ACC112 (cell line): ENCODE measurements around the gene KIF20B.

Experiments
- H2AFZ ChIP-seq: fragments of 200-600 bp; sonication (generic); one replicate; pipeline ENCODE4 v1.6.0; 2017; ENCODE audit warnings: antibody characterized with exemption, low read length; ENCODE audit not compliant: unreplicated experiment
- H3K27ac ChIP-seq: fragments of 200-600 bp; sonication (generic); 2 replicates; pipeline ENCODE4 v1.5.1; 2014; ENCODE audit warnings: low read depth, mild to moderate bottlenecking, antibody characterized with exemption, low read length, moderate library complexity
- H3K27me3 ChIP-seq: fragments of 200-600 bp; sonication (generic); 2 replicates; pipeline ENCODE4 v1.6.1; 2014; ENCODE audit warnings: mild to moderate bottlenecking, antibody characterized with exemption, low read length, moderate library complexity, mixed read lengths; ENCODE audit not compliant: insufficient read depth
- H3K36me3 ChIP-seq: fragments of 200-600 bp; sonication (generic); 2 replicates; pipeline ENCODE4 v1.6.1; 2016; ENCODE audit warnings: mild to moderate bottlenecking, antibody characterized with exemption, low read length, moderate library complexity, mixed read lengths; ENCODE audit not compliant: insufficient read depth
- H3K4me1 ChIP-seq: fragments of 200-600 bp; sonication (generic); one replicate; pipeline ENCODE4 v1.6.1; 2016; ENCODE audit warnings: low read length, mixed read lengths; ENCODE audit not compliant: insufficient read depth, unreplicated experiment, control insufficient read depth
- H3K4me3 ChIP-seq: fragments of 200-600 bp; sonication (generic); 2 replicates; pipeline ENCODE4 v1.5.1; 2014; ENCODE audit warnings: mild to moderate bottlenecking, low read depth, low read length
- H3K79me2 ChIP-seq: fragments of 200-600 bp; sonication (generic); one replicate; pipeline ENCODE4 v1.6.0; 2016; ENCODE audit warnings: low read length; ENCODE audit not compliant: control insufficient read depth, unreplicated experiment, insufficient read depth

KIF20B gene

DNA sequence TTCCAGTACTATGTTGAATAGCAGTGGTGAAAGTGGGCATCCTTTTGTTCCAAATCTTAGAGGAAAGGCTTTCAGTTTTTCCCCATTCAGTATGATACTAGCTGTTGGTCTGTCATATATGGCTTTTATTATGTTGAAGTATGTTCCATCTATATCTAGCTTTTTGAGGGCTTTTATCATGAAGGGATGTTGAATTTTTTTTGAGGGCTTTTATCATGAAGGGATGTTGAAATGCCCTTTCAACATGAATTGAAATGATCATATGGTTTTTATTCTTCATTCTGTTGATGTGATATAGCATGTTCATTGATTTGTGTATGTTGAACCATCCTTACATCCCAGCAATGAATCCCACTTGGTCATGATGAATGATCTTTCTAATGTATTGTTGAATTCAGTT lies 75.3 kb downstream of the KIF20B start:
- Histone ChIP-seq H3K4me3 (no peak overlapping the region), H3K27ac (no peak overlapping the region), H2AFZ (no peak overlapping the region), H3K36me3 (peaks cover 41% of the 10 kb centered on the region), H3K4me1 (peaks cover 8% of the 10 kb centered on the region), H3K27me3 (no peaks in the 10 kb centered on the region), H3K79me2 (no peaks in the 10 kb centered on the region)

DNA sequence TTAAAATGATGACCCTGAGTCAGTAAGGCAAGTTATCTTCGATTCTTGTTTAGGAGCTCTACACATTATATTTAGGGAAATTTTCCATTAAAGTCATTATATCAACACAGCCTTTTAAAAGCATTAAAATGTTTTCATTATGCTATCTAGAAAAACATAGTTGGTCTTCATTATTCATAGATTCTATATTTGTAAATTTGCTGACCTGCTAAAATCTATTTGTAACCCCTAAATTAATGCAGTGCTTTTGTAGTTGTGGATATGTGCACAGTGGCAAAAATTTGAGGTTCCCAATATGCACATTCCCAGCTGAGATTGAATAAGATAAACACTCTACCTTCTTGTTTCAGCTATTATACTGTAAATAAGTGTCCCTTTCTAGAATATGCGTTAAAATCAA lies 81.1 kb downstream of the KIF20B start:
- no peaks in the 10 kb centered on the region for H3K79me2 ChIP-seq
- peaks cover 12% of the 10 kb centered on the region; the same call in 1 of the 2 replicates for H3K36me3 ChIP-seq
- H3K27ac ChIP-seq, result no peak overlapping the region
- H3K4me1 ChIP-seq, result peaks cover 20% of the 10 kb centered on the region
- H3K4me3 ChIP-seq, result no peak overlapping the region
- H2AFZ ChIP-seq, result no peak overlapping the region
- no peaks in the 10 kb centered on the region for H3K27me3 ChIP-seq

DNA sequence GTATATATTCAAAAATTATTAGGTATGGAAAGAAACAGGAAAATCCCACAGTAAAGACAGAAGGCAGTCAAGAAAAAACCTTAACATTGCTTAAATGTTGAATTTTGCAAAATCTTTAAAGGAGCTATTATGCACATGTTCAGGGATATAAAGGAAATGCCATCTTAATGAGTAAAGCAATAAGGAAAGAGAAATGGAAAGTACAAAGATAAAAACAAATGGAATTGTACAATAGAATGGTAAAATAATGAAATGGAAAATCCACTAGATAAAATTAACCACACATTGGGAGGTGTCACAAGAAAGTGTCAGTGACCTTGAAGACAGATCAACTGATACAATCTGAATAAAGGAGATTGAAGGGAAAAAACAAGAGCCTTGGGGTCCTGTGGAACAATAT lies 82.0 kb downstream of the KIF20B start:
- Histone ChIP-seq H3K79me2 (no peaks in the 10 kb centered on the region), H3K36me3 (peaks cover 11% of the 10 kb centered on the region; the same call in 1 of the 2 replicates), H3K27ac (peak overlapping the region; percentile 32), H3K4me3 (no peak overlapping the region), H3K27me3 (no peaks in the 10 kb centered on the region), H3K4me1 (peaks cover 20% of the 10 kb centered on the region), H2AFZ (no peak overlapping the region)

DNA sequence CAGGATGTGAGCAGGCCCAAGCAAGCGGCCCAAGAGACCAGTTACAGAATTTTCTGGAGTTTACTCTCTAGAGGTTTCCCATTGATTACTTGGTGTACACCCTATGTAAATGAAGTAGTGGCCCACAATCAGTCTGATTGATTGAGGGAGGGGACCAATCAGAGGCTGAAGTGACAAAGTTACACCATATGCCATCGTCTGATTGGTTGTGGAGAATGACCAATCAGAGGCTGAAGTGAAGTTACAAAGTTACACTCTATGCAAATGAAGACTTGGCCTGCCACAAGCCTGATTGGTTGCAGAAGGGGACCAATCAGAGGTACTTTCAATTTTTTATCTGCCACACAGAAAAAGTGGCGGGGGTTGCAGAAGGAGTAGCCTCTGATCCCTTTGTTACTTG lies 83.7 kb downstream of the KIF20B start:
- Histone ChIP-seq H3K27ac (no peak overlapping the region), H3K27me3 (no peaks in the 10 kb centered on the region), H3K4me3 (no peak overlapping the region), H3K36me3 (peaks cover 7% of the 10 kb centered on the region; the same call in 1 of the 2 replicates), H3K4me1 (peaks cover 20% of the 10 kb centered on the region), H3K79me2 (no peaks in the 10 kb centered on the region), H2AFZ (no peak overlapping the region)

DNA sequence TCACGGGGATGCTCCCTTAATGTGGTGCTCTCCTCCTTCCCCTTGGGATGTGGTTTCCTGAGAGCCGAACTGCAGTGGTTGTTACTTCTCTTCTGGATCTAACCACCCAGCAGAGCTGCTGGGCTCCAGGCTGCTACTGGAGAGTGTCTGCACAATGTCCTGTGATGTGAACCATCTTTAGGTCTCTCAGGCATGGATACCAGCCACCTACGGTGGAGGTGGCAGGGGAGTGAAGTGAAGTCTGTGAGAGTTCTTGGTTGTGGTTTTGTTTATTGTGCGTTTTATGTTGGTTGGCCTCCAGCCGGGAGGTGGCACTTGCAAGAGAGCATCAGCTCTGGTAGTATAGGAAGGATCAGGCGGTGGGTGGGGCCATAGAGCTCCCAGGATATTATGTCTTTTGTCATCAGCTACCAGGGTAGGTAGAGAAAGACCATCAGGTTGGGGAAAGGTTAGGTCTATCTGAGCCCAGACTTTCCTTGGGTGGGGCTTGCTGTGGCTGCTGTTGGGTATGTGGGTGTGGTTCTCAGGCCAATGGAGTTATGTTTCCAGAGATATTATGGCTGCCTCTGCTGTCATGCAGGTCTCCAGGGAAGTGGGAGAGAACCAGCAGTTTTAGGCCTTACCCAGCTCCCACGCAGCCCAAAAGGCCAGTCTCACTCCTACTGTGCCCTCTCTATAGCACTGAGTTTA lies 87.9 kb downstream of the KIF20B start:
- Histone ChIP-seq H2AFZ (no peak overlapping the region), H3K27me3 (no peaks in the 10 kb centered on the region), H3K79me2 (no peaks in the 10 kb centered on the region), H3K36me3 (no peaks in the 10 kb centered on the region), H3K4me3 (no peak overlapping the region), H3K4me1 (peaks cover 5% of the 10 kb centered on the region), H3K27ac (no peak overlapping the region)

DNA sequence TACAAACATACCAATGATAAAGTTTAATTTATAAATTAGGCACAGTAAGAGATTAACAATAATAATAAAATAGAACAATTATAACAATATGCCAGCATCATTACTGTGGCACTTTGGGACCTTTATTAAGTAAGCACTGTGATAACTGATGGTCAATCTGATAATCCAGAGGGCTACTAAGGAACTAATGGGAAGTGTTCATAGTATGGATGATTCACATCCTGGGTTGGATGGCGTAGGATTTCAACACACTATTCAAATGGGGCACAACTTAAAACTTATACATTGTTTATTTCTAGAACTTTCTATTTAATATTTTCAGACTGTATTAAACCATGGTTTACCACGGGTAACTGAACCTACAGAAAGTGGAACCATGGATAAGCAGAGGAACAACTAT lies 90.8 kb downstream of the KIF20B start:
- H3K36me3 ChIP-seq, result no peaks in the 10 kb centered on the region
- H3K4me3 ChIP-seq, result no peak overlapping the region
- no peaks in the 10 kb centered on the region for H3K79me2 ChIP-seq
- H3K27ac ChIP-seq, result no peak overlapping the region
- peaks cover 3% of the 10 kb centered on the region for H3K4me1 ChIP-seq
- no peaks in the 10 kb centered on the region for H3K27me3 ChIP-seq
- H2AFZ ChIP-seq, result no peak overlapping the region

DNA sequence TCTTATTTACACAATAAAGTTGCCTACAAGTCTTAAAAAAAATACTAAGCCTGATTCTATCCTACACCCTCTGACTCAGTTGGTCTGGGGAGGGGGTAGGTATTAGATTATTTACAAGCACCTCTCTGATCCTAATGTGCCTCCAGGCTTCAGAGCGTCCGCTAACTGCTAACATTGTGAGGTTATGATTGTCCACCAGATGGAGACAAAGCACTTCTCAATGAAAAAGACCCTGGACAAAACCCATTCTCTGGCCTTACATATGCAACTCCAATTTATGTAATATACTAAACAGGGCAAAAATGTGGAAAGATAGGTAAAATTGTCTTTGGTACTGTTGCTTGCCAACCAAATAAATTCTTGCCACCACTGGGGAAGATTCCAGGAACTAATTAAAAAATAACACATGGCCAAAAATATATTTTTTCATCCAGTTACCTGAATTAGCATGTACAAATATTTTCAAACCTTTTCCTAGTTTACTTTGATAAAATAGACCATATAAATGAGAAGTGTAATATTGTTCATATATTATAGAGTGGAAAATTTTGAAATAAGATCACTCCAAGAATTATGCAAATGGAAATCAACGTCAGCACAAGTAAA lies 92.4 kb downstream of the KIF20B start:
- Histone ChIP-seq H2AFZ (no peak overlapping the region), H3K27ac (no peak overlapping the region), H3K36me3 (no peaks in the 10 kb centered on the region), H3K4me3 (no peak overlapping the region), H3K27me3 (no peaks in the 10 kb centered on the region), H3K4me1 (peaks cover 3% of the 10 kb centered on the region), H3K79me2 (no peaks in the 10 kb centered on the region)

DNA sequence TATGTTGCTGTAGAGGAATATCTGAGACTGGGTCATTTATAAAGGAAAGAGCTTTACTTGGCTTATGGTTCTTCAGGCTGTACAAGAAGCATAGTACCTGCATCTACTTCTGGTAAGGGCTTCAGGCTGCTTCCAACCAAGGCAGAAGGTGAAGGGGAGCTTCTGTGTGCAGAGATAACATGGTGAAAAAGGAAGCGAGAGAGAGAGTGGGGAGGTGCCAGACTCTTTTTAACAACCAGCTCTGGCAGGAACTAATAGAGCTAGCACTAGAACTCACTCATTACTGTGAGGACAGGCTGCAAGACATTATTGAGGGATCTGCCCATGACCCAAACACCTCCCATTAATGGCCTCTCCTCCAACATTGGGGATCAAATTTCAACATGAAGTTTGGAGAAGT lies 94.5 kb downstream of the KIF20B start:
- H3K4me3 ChIP-seq, result no peak overlapping the region
- no peaks in the 10 kb centered on the region for H3K27me3 ChIP-seq
- H3K27ac ChIP-seq, result no peak overlapping the region
- H3K36me3 ChIP-seq, result no peaks in the 10 kb centered on the region
- H2AFZ ChIP-seq, result no peak overlapping the region
- peaks cover 3% of the 10 kb centered on the region for H3K4me1 ChIP-seq
- no peaks in the 10 kb centered on the region for H3K79me2 ChIP-seq

DNA sequence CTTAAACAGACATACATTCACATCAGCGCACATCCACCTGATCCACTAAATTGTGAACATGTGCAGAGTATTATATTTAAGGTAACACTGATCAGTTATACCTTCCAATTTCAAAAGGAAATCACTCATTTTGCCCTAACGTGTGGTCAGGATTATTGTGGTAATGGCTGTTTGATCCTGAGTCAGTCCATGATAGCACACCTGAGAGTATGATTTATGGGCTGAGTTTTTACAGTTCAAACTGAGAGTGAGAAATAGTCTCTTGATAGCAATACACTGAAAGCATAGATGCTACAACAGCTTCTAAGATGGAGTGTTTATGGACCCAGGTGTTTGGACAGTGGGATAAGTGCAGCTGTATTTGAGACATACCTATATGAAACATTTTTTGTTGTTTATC lies 96.7 kb downstream of the KIF20B start:
- Histone ChIP-seq H3K36me3 (no peaks in the 10 kb centered on the region), H2AFZ (no peak overlapping the region), H3K27ac (no peak overlapping the region), H3K4me3 (no peak overlapping the region), H3K79me2 (no peaks in the 10 kb centered on the region), H3K4me1 (no peaks in the 10 kb centered on the region), H3K27me3 (no peaks in the 10 kb centered on the region)

DNA sequence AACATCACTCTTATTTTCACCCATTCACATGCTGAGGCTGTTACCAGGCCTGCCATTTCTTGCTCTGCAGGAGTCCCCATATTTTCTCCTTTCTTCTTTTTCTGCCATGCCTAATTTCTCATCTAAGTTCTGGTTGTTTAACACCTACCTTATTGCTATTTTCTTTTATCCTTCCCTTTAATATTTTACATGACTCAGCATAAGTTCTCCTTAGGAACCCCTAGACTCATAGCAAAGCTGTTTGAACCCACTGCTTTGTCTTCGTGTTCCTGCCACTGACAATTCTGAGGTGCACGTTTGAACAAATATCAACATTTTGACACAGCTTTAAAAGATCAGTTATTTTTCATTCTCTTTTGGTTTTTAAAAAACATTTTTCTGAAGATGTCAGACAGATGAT lies 98.2 kb downstream of the KIF20B start:
- Histone ChIP-seq H3K36me3 (no peaks in the 10 kb centered on the region), H3K79me2 (no peaks in the 10 kb centered on the region), H3K4me3 (no peak overlapping the region), H2AFZ (no peak overlapping the region), H3K27me3 (no peaks in the 10 kb centered on the region), H3K27ac (no peak overlapping the region), H3K4me1 (no peaks in the 10 kb centered on the region)

DNA sequence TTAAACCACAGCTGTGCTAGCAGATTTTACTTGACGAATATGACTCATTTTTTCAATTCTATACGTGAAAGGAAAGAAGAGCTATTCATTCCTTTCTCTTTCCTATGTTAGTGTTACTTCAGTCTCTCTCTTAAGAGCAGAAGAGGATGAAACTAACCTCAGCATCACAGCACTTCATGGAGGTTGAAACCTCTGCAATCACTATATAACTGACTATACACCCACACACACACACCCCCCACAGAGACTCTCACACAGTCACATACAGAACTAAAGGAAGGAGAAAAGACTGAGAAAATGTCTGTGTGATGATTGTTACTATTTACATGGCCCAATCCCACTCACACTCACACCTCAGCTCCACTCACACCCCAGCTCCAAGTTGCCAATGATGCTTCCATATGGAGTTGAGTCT lies 104.2 kb downstream of the KIF20B start:
- H3K79me2 ChIP-seq, result no peaks in the 10 kb centered on the region
- H2AFZ ChIP-seq, result no peak overlapping the region
- no peaks in the 10 kb centered on the region for H3K36me3 ChIP-seq
- no peaks in the 10 kb centered on the region for H3K4me1 ChIP-seq
- no peak overlapping the region for H3K4me3 ChIP-seq
- no peak overlapping the region for H3K27ac ChIP-seq
- peaks cover 26% of the 10 kb centered on the region; the same call in 1 of the 2 replicates for H3K27me3 ChIP-seq
